Stomach (tissue), 9 donors: ENCODE data around the gene MYH2. TPM values are rescaled to one million over a fixed set of nuclear protein-coding genes. Genes with fewer than 3 reads are reported as not detected.

Source experiments
- DNase-seq, 2 donors: peaks; one replicate each; pipeline versions ENCODE4 v3.0.0 to v3.0.0-alpha.2; 2013 to 2019
- H3K27ac ChIP-seq, 5 donors: fragments of 200-600 bp in 4 of 5; sonication (generic) in 4 of 5; one replicate each; pipeline ENCODE4 v1.5.1; 2013 to 2019; ENCODE audit warnings: mild to moderate bottlenecking in 1 of 5, moderate library complexity in 1 of 5
- H3K27me3 ChIP-seq, 3 donors: fragments of 200-600 bp; sonication (generic); one replicate each; pipeline ENCODE4 v1.5.1; 2017 to 2019; ENCODE audit warnings: mixed run types in 1 of 3
- H3K36me3 ChIP-seq, 4 donors: fragments of 200-600 bp; sonication (generic); 1 replicate in 3 of 4; 2 replicates in 1 of 4; pipeline ENCODE4 v1.5.1; 2016 to 2019
- H3K4me1 ChIP-seq, 4 donors: fragments of 200-600 bp; sonication (generic); one replicate each; pipeline ENCODE4 v1.5.1; 2016 to 2019
- H3K4me3 ChIP-seq, 4 donors: fragments of 200-600 bp; sonication (generic) in 3 of 4; one replicate each; pipeline ENCODE4 v1.5.1; 2016 to 2019; ENCODE audit warnings: mild to moderate bottlenecking in 1 of 4
- H3K9me3 ChIP-seq, 4 donors: fragments of 200-600 bp; sonication (generic); one replicate each; pipeline ENCODE4 v1.5.1; 2016 to 2019
- EP300 ChIP-seq: sonication (generic); formaldehyde crosslinking; IDR thresholded peaks from one replicate; pipeline ENCODE4 v1.6.1; 2017; ENCODE audit warnings: antibody characterized with exemption
- POLR2A ChIP-seq, 4 donors: fragments of 450-650 bp; IDR thresholded peaks; one replicate each; pipeline ENCODE4 v1.6.1; 2016; ENCODE audit warnings: antibody characterized with exemption in 4 of 4, control low read depth in 2 of 4, mild to moderate bottlenecking in 1 of 4, moderate library complexity in 1 of 4
- POLR2AphosphoS5 ChIP-seq, 3 donors: sonication (generic); formaldehyde crosslinking; IDR thresholded peaks; one replicate each; pipeline ENCODE4 v1.6.1; 2016; ENCODE audit warnings: antibody characterized with exemption in 3 of 3
- WGBS, 5 donors: extraction: QIAGEN DNeasy Blood & Tissue Kit in 3 of 5; methylation state at CpG; one replicate each; pipeline versions ENCODE4 v1.1.5 to v1.1.7; 2013 to 2018; 5-methylcytosine and 5-hydroxymethylcytosine counted together
- intact Hi-C: fragments of 100-400 bp; cut with DNase I; formaldehyde crosslinking; loops from one replicate; pipeline ENCODE4 v1.15.1; 2023; ENCODE audit warnings: low total_unique reads
- polyA plus RNA-seq, 3 donors: library from polyadenylated mRNA; stranded (reverse); fragments of 200-250 nt; gene quantifications; one replicate each; pipeline ENCODE4 v1.2.3, GENCODE V29; 2013
- total RNA-seq, 5 donors: library from RNA; depleted of rRNA; stranded (reverse); fragments of >200 nt; gene quantifications; one replicate each; pipeline versions ENCODE4 v1.1.0 to v1.2.3, GENCODE V29; 2014 to 2016
- TF ChIP-seq, protein P1 (sequence below), 7 experiments: fragments of 450-650 bp in 4 of 7; fragments of 200-600 bp in 3 of 7; sonication (generic) in 3 of 7; IDR thresholded peaks; one replicate each; pipeline ENCODE4 v1.5.1; 2016 to 2019; ENCODE audit warnings: antibody characterized with exemption in 7 of 7, control low read depth in 2 of 7, mild to moderate bottlenecking in 1 of 7
- donor health status: healthy with polysubstance abuse.
- donor health status: Bipolar disorder and iron deficiency.
- donor health status: healthy.

The MYH2 gene
- total and polyA plus RNA-seq, 8 donors: 0.05 to 1.4 (median 0.15) TPM; not detected in 4

DNA sequence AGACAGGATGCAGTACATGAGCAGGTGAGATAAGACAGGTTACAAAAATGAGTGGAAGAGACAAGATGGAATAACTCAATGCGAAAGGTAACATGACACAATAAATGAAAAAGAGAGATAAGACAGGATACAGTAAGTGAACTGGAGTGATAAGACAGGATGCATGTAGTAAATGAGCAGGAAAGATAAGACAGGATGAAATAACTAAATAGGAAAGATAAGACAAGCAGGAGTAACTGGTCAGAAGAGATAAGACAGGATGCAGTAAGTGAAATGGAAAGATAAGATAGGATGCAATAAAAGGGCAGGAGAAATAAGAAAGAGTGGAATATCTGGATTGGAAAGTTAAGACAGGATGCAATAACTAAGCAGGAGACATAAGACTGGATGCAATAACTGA lies 71.8 kb downstream of the MYH2 start:
- H3K9me3 ChIP-seq: peaks cover 0 to 16% (median 8%) of the 10 kb centered on the region in 4 donors
- no peaks in the 10 kb centered on the region for H3K36me3 ChIP-seq
- no peaks in the 10 kb centered on the region for H3K27me3 ChIP-seq
- DNase-seq: no peak
- TF ChIP-seq POLR2A (IDR thresholded peaks at IDR 0.05): no peak
- no peak for TF ChIP-seq POLR2AphosphoS5 (IDR thresholded peaks at IDR 0.05)
- TF ChIP-seq, protein P1, sequence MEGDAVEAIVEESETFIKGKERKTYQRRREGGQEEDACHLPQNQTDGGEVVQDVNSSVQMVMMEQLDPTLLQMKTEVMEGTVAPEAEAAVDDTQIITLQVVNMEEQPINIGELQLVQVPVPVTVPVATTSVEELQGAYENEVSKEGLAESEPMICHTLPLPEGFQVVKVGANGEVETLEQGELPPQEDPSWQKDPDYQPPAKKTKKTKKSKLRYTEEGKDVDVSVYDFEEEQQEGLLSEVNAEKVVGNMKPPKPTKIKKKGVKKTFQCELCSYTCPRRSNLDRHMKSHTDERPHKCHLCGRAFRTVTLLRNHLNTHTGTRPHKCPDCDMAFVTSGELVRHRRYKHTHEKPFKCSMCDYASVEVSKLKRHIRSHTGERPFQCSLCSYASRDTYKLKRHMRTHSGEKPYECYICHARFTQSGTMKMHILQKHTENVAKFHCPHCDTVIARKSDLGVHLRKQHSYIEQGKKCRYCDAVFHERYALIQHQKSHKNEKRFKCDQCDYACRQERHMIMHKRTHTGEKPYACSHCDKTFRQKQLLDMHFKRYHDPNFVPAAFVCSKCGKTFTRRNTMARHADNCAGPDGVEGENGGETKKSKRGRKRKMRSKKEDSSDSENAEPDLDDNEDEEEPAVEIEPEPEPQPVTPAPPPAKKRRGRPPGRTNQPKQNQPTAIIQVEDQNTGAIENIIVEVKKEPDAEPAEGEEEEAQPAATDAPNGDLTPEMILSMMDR (IDR thresholded peaks at IDR 0.05): no peak
- TF ChIP-seq EP300: no peak
- H3K27ac ChIP-seq: no peak overlapping the region
- no peaks in the 10 kb centered on the region for H3K4me1 ChIP-seq
- 36 to 47% (median 38%) methylated on average over 1 of the region's 1 CpG for WGBS, 5 donors
- intact Hi-C loops: no loop called here
- no peak overlapping the region for H3K4me3 ChIP-seq

- TF ChIP-seq POLR2A (IDR thresholded peaks at IDR 0.05): no peak
- TF ChIP-seq, protein P1 (IDR thresholded peaks at IDR 0.05): no peak
- no peak for TF ChIP-seq POLR2AphosphoS5 (IDR thresholded peaks at IDR 0.05)
- no peak for TF ChIP-seq EP300
- H3K27me3 ChIP-seq: no peaks in the 10 kb centered on the region
- H3K4me1 ChIP-seq: no peaks in the 10 kb centered on the region
- no peak overlapping the region for H3K27ac ChIP-seq
- intact Hi-C loops: no loop called here
- no peak for DNase-seq
- 63 to 77% (median 73%) methylated on average over 4 of the region's 4 CpGs for WGBS, 5 donors
- H3K4me3 ChIP-seq: no peak overlapping the region
- no peaks in the 10 kb centered on the region for H3K9me3 ChIP-seq
- no peaks in the 10 kb centered on the region for H3K36me3 ChIP-seq
Observed at GRCh38 chr17:10474536-10474935, 74.9 kb downstream of the MYH2 start.

DNA sequence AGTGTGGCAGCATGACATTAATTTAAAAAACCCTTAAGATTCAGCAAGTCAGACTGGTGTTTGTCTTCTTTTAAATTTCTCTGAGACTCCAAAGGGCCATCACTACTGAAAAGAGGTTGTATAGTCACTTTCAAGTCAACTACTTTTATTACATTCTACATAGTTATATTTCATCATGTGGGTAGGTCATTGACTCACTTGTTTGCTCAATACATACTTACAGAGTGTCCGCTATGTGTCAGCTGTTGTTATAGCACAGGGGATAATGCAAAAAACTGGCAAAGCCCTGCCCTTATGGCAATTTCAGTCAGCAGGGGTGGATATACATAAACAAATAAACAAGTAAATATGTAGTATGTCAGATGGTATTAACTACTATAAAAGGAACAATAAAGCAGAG lies 77.6 kb downstream of the MYH2 start:
- Histone ChIP-seq H3K36me3 (no peaks in the 10 kb centered on the region), H3K27me3 (no peaks in the 10 kb centered on the region), H3K9me3 (no peaks in the 10 kb centered on the region), H3K4me3 (no peak overlapping the region), H3K4me1 (no peaks in the 10 kb centered on the region), H3K27ac (no peak overlapping the region)
- TF ChIP-seq, protein P1 (IDR thresholded peaks at IDR 0.05): no peak
- no peak for TF ChIP-seq POLR2AphosphoS5 (IDR thresholded peaks at IDR 0.05)
- TF ChIP-seq POLR2A (IDR thresholded peaks at IDR 0.05): no peak
- TF ChIP-seq EP300: no peak
- intact Hi-C loops: no loop called here
- WGBS, 5 donors: 86 to 98% (median 94%) methylated on average over 1 of the region's 1 CpG
- no peak for DNase-seq

Other genes with a start within 250 kb of the MYH2 start
- gene MYH13, start 176.7 kb downstream of the MYH2 start, total RNA-seq: 1 to 10 TPM; 1.2 to 5.4 (median 2.6) TPM
- gene MYH13, start 176.7 kb downstream of the MYH2 start, polyA plus RNA-seq: 1 to 10 TPM in 2 of 3 donors, under 1 TPM in 1; 0.68 to 2.6 (median 1.7) TPM
- gene MYH8, start 127.7 kb downstream of the MYH2 start, total RNA-seq: not detected
- gene MYH8, start 127.7 kb downstream of the MYH2 start, polyA plus RNA-seq: under 1 TPM in 1 of 3 donors, not detected in 2; 0.06 TPM
- gene MYH4, start 80.1 kb downstream of the MYH2 start, total RNA-seq: not detected
- not detected for gene MYH4, start 80.1 kb downstream of the MYH2 start, polyA plus RNA-seq
- gene MYH1, start 31.1 kb downstream of the MYH2 start, total RNA-seq: not detected
- gene MYH1, start 31.1 kb downstream of the MYH2 start, polyA plus RNA-seq: 1 to 10 TPM in 1 of 3 donors, under 1 TPM in 1, not detected in 1; 0.05 to 2.0 TPM
- 1 to 10 TPM in 3 of 5 donors, under 1 TPM in 2; 0.45 to 8.3 (median 2.3) TPM for gene MYH3, start 107.7 kb upstream of the MYH2 start, total RNA-seq
- 1 to 10 TPM; 1.2 to 5.1 (median 4.2) TPM for gene MYH3, start 107.7 kb upstream of the MYH2 start, polyA plus RNA-seq
- 10 to 100 TPM in 4 of 5 donors, 1 to 10 TPM in 1; 9.4 to 61.1 (median 23.5) TPM for gene SCO1, start 147.9 kb upstream of the MYH2 start, total RNA-seq
- gene SCO1, start 147.9 kb upstream of the MYH2 start, polyA plus RNA-seq: 10 to 100 TPM in 2 of 3 donors, 1 to 10 TPM in 1; 8.0 to 12.9 (median 10.7) TPM
- 10 to 100 TPM in 1 of 5 donors, 1 to 10 TPM in 2, under 1 TPM in 1, not detected in 1; 0.87 to 16.0 (median 3.9) TPM for gene ADPRM, start 147.9 kb upstream of the MYH2 start, total RNA-seq
- 10 to 100 TPM; 11.0 to 24.4 (median 12.1) TPM for gene ADPRM, start 147.9 kb upstream of the MYH2 start, polyA plus RNA-seq
- 10 to 100 TPM in 1 of 5 donors, 1 to 10 TPM in 2, not detected in 2; 4.9 to 14.1 (median 9.4) TPM for gene TMEM220, start 180.4 kb upstream of the MYH2 start, total RNA-seq
- gene TMEM220, start 180.4 kb upstream of the MYH2 start, polyA plus RNA-seq: 1 to 10 TPM; 6.0 to 8.3 (median 7.9) TPM